Caco-2 (cell line): ENCODE measurements around the gene ARHGEF16. TPM values are rescaled to one million over a fixed set of nuclear protein-coding genes. Genes with fewer than 3 reads are reported as not detected.

Experiments used
- BruUV-seq: library from RNA; stranded (reverse); fragments of 400-500 nt; replicated peaks from 2 replicates; lab custom pipeline; 2021; lab: Mats Ljungman, UMichigan
- CTCF ChIA-PET: fragments of 300-600 bp; sonication (Branson Sonifier 250); formaldehyde crosslinking; loops from one replicate; lab custom pipeline; 2022; ENCODE audit warnings: antibody characterized with exemption; lab: Charles Lee
- POLR2A ChIA-PET: fragments of 300-600 bp; sonication (Branson Sonifier 250); formaldehyde crosslinking; loops from one replicate; lab custom pipeline; 2022; ENCODE audit warnings: antibody characterized with exemption; lab: Charles Lee
- DNase-seq, 2 experiments: peaks; one replicate each; pipeline versions ENCODE4 v3.0.0 to v3.0.0-alpha.2; 2020 to 2022
- H3K27me3 ChIP-seq: replicated peaks from 2 replicates; pipeline ENCODE4 v1.6.0; 2011; ENCODE audit warnings: low read length; ENCODE audit not compliant: control insufficient read depth, insufficient read depth
- H3K36me3 ChIP-seq: 2 replicates; pipeline ENCODE4 v1.5.1; 2011; ENCODE audit warnings: low read length; ENCODE audit not compliant: control insufficient read depth, insufficient read depth
- H3K4me1 ChIP-seq: fragments of 250-450 bp; sonication (Bioruptor Pico); 2 replicates; pipeline ENCODE4 v1.5.1; 2020; ENCODE audit warnings: mild to moderate bottlenecking
- H3K4me3 ChIP-seq: 2 replicates; pipeline ENCODE4 v1.5.1; 2011; ENCODE audit warnings: low read depth, mild to moderate bottlenecking, control low read depth, low read length
- H3K9me3 ChIP-seq: fragments of 250-450 bp; sonication (Bioruptor Pico); 2 replicates; pipeline ENCODE4 v1.5.1; 2020; ENCODE audit warnings: mild to moderate bottlenecking, moderate library complexity
- H3K27ac Mint-ChIP-seq: one replicate; pipeline ENCODE4 v1.8.0; 2022; ENCODE audit warnings: mixed read lengths; ENCODE audit not compliant: unreplicated experiment
- H3K27me3 Mint-ChIP-seq: one replicate; pipeline ENCODE4 v1.8.0; 2022; ENCODE audit warnings: mixed read lengths; ENCODE audit not compliant: insufficient read depth, unreplicated experiment
- H3K36me3 Mint-ChIP-seq: one replicate; pipeline ENCODE4 v1.8.0; 2022; ENCODE audit warnings: mild to moderate bottlenecking, mixed read lengths; ENCODE audit not compliant: insufficient read depth, unreplicated experiment
- H3K4me1 Mint-ChIP-seq: one replicate; pipeline ENCODE4 v1.8.0; 2022; ENCODE audit warnings: low read depth, mixed read lengths; ENCODE audit not compliant: unreplicated experiment
- H3K4me3 Mint-ChIP-seq: one replicate; pipeline ENCODE4 v1.8.0; 2022; ENCODE audit warnings: mild to moderate bottlenecking, moderate library complexity, mixed read lengths; ENCODE audit not compliant: unreplicated experiment
- H3K9me3 Mint-ChIP-seq: one replicate; pipeline ENCODE4 v1.8.0; 2022; ENCODE audit warnings: mixed read lengths; ENCODE audit not compliant: unreplicated experiment
- intact Hi-C: fragments of 100-400 bp; cut with micrococcal nuclease; formaldehyde crosslinking; loops from one replicate; pipeline ENCODE4 v1.10.0; 2022; ENCODE audit not compliant: unreplicated experiment
- total RNA-seq: library from RNA; stranded (reverse); gene quantifications from 2 replicates; pipeline ENCODE4 v1.2.3, GENCODE V29; 2022
- TF ChIP-seq, protein P1 (sequence below), 2 experiments: fragments of 200-600 bp in 1 of 2; IDR thresholded peaks; 1 replicate in 1 of 2; 2 replicates in 1 of 2; pipeline versions ENCODE4 v1.5.1 to v1.8.0; 2011 to 2022; ENCODE audit warnings: antibody characterized with exemption in 1 of 2, control low read depth in 1 of 2, inconsistent platforms in 1 of 2, low read depth in 1 of 2, low read length in 1 of 2, mild to moderate bottlenecking in 1 of 2, moderate library complexity in 1 of 2; ENCODE audit not compliant: insufficient read depth in 1 of 2, severe bottlenecking in 1 of 2, unreplicated experiment in 1 of 2

ARHGEF16 gene
- total RNA-seq, 1 experiment from 2014 or later, result 40.6 TPM

GRCh38 chr1:3459051-3459908 is 4.8 kb downstream of the ARHGEF16 start:
- no peaks in the 10 kb centered on the region for H3K27me3 Mint-ChIP-seq
- H3K36me3 ChIP-seq, result no peaks in the 10 kb centered on the region; the same call in none of the 2 replicates
- intact Hi-C loops, result no loop called here
- BruUV-seq, result no TSS peak
- H3K9me3 ChIP-seq, result no peaks in the 10 kb centered on the region
- DNase-seq, result peak; percentile 29 to 56
- POLR2A ChIA-PET, result no interaction called here
- peaks cover 34% of the 10 kb centered on the region for H3K4me1 Mint-ChIP-seq
- no peaks in the 10 kb centered on the region for H3K27me3 ChIP-seq
- H3K9me3 Mint-ChIP-seq, result no peaks in the 10 kb centered on the region
- no peak overlapping the region for H3K4me3 ChIP-seq
- CTCF ChIA-PET, result interaction anchor here (0.8 kb wide), 1 partner anchor 12 kb away, joined by 4 read pairs; no protein-coding TSS in a partner anchor
- peaks cover 32% of the 10 kb centered on the region for H3K36me3 Mint-ChIP-seq
- H3K4me1 ChIP-seq, result peaks cover 65% of the 10 kb centered on the region
- H3K27ac Mint-ChIP-seq, result peak overlapping the region; percentile 97
- H3K4me3 Mint-ChIP-seq, result peak overlapping the region; percentile 73
- TF ChIP-seq, protein P1, sequence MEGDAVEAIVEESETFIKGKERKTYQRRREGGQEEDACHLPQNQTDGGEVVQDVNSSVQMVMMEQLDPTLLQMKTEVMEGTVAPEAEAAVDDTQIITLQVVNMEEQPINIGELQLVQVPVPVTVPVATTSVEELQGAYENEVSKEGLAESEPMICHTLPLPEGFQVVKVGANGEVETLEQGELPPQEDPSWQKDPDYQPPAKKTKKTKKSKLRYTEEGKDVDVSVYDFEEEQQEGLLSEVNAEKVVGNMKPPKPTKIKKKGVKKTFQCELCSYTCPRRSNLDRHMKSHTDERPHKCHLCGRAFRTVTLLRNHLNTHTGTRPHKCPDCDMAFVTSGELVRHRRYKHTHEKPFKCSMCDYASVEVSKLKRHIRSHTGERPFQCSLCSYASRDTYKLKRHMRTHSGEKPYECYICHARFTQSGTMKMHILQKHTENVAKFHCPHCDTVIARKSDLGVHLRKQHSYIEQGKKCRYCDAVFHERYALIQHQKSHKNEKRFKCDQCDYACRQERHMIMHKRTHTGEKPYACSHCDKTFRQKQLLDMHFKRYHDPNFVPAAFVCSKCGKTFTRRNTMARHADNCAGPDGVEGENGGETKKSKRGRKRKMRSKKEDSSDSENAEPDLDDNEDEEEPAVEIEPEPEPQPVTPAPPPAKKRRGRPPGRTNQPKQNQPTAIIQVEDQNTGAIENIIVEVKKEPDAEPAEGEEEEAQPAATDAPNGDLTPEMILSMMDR (IDR thresholded peaks at IDR 0.05; ENCODE audit: insufficient read depth in 1 of 2, low read depth in 1 of 2, low read length in 1 of 2, severe bottlenecking in 1 of 2, unreplicated experiment in 1 of 2), result no peak

- H3K27ac Mint-ChIP-seq, result peak overlapping the region; percentile 97
- ChIA-PET POLR2A (no interaction called here), CTCF (interaction anchor here (0.8 kb wide), 1 partner anchor 12 kb away, joined by 4 read pairs; no protein-coding TSS in a partner anchor)
These were observed 5.6 kb downstream of the ARHGEF16 start for GRCh38 chr1:3459940-3460671.

More at GRCh38 chr1:3459940-3460671, 5.6 kb downstream of the ARHGEF16 start:
- peak; percentile 82 to 89 for DNase-seq
- H3K27me3 ChIP-seq, result no peaks in the 10 kb centered on the region
- peaks cover 65% of the 10 kb centered on the region for H3K4me1 ChIP-seq
- no TSS peak for BruUV-seq
- TF ChIP-seq, protein P1 (IDR thresholded peaks at IDR 0.05; ENCODE audit: insufficient read depth in 1 of 2, low read depth in 1 of 2, low read length in 1 of 2, severe bottlenecking in 1 of 2, unreplicated experiment in 1 of 2), result no peak
- H3K9me3 ChIP-seq, result no peaks in the 10 kb centered on the region
- peaks cover 33% of the 10 kb centered on the region for H3K36me3 Mint-ChIP-seq
- H3K9me3 Mint-ChIP-seq, result no peaks in the 10 kb centered on the region
- no peaks in the 10 kb centered on the region for H3K27me3 Mint-ChIP-seq
- H3K4me1 Mint-ChIP-seq, result peaks cover 34% of the 10 kb centered on the region
- intact Hi-C loops, result loop anchor here (1.0 kb wide), 1 partner anchor 11 kb away; no protein-coding TSS in a partner anchor
- H3K36me3 ChIP-seq, result peaks cover 1% of the 10 kb centered on the region
- peak overlapping the region; percentile 73 for H3K4me3 Mint-ChIP-seq
- H3K4me3 ChIP-seq, result no peak overlapping the region
